Glomerular visceral epithelial cell (primary cell): Measurements from ENCODE around the gene CALML5.

ENCODE experiments used
- DNase-seq: peaks from one replicate; pipeline ENCODE4 v3.0.0-alpha.2; 2016; ENCODE audit errors: extremely low spot score

The CALML5 gene, protein sequence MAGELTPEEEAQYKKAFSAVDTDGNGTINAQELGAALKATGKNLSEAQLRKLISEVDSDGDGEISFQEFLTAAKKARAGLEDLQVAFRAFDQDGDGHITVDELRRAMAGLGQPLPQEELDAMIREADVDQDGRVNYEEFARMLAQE

DNA sequence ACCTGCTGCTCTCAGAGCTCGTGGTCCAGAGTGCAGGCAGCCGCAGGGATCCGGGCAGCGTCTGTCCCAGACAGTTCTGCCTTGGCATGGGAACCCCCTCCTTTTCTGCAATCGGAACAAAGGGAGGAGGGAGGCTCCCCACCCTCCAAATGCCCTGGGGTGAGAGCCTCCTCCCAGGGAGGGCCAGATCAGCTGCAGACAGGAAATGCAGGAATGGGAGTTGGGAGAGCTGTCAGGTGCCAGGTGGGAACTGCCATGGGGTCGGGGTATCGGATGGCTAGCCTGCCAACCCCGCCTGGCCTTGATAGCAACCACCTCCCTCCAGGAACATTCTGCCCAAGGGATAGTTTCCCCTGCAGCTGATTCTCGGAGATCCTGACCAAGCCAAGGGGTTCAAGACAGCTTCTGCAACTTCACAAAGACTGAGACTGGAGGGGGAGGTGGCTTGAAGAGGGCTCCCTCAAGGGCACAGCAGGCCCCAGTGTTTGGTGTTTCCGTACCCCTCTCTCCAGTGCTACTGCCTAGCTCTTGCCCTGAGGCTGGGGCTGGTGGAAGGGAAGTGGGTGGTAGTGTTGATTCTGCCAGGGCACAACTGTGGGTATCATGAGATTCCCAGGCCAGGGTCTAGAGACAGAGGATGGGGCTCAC lies at the start of gene CALML5:
Gene CALML5, minus strand, starts transcription at position 78 of the 648 bp plus-strand sequence. CDS start 132 bp downstream, outside the sequence.
- no peak for DNase-seq

- peak; percentile 31 for DNase-seq
These were observed 48.7 kb upstream of the CALML5 start for GRCh38 chr10:5547931-5548660.

GRCh38 chr10:5547681-5547930 lies 48.2 kb upstream of the CALML5 start:
- no peak for DNase-seq

- DNase-seq = peak; percentile 75
These were observed 47.7 kb upstream of the CALML5 start for GRCh38 chr10:5546891-5547680.

DNA sequence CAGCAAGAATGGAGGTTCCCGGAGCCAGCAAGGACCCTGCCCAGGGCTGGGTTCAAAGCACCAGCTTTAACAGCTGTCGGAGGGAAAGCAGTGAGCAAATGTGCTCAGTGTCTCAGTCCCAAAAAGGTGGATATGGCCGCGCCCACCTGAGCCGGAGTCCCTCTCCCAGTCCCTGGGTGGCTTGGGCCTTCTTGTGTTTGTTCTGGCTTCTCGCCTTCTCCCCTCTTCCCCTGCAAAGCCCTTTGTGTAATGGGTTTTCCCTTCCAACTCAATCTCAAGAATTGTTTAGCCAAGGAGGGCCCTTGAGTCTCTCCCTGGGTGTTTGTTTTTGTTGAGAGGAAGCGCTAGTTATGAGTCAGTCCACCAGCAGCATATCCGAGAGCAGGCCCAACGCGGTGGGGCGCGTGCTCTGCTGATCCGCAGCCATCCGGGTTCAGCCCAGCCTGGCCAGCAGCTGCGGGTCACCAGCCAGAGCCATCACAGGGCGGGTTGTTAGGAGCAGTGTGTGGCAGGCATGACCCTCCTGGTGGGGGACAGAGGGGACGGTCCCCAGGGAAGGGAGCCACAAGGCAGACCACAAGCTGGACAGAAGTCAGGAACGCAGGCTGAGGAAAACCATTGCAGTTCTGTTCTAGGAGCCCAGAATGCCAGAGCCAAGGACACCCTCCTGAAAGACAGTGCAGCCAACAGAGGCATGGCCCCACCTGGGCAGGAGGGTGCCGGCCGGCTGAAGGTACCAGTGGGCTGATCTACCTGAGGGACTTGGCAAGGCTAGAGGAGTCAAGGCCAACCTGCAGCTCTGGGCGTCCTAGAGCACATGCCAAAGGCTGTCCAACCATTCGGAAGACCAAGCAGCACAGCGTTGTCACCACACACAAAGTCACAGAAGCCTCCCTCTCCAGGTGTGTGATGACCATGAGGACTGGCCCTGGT lies 46.7 kb upstream of the CALML5 start:
- DNase-seq = peak; percentile 81

DNA sequence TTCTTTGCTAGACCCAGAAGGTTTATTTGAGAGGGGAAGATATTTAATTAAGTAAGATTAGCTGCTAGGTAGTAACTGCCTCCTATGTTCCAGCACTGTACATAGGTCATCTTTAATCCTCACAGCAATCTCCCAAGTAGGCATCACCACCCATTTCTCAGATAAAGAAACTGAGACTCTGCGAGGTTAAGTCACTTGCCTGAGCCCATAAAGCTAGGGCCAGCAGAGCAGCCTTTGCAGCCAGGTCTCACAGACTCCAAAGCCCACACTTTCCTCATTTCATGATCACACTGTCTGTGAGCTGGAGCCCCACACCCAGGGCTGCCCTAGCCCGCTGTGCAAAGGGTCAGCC lies 46.0 kb upstream of the CALML5 start:
- no peak for DNase-seq

DNA sequence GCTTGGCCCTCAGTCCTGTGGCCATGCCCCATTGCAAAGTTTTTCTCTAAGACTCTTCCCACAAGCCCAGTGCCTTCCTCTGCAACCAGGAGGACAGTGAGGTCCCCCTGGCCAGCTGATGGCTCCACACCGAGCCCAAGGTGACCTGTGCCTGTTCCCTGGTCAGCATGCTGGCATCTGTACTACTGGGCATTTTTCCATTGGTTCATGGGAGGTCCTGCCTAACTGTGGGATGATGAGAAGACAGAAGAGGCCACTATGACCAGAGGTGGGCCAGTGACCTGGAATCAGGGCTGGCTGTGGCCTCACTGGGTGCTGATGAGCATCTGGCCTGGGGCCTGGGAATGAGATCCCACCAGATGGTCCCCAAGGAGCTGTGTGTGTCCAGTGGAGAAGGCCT lies 45.6 kb upstream of the CALML5 start:
- no peak for DNase-seq

DNA sequence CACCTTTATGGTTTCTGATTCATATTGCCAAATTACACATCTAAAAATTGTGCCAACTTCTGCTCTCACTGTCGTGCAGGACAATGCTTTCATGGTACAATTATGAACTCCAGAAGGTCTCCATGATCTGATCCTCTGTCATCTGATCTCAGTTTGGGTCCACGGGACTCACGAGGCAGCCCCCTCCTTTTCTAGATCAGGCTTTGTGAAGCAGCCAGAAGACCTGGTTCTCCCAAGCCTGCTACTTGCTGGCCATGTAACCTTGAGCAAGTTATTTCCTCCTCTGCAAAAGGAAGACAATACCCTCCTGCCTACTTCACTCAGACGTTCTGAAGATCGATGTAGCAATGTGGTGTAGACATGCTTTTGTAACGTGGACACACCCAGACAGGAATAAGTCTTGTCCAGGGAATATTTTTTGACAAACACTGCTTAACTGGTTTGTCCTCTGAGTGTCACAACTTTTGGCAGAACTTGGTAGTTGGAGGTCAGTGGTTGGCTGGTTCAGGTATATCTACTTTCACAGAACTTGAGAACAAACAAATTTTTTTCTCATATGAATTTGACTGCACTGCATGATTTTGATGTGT lies 44.9 kb upstream of the CALML5 start:
- no peak for DNase-seq

DNA sequence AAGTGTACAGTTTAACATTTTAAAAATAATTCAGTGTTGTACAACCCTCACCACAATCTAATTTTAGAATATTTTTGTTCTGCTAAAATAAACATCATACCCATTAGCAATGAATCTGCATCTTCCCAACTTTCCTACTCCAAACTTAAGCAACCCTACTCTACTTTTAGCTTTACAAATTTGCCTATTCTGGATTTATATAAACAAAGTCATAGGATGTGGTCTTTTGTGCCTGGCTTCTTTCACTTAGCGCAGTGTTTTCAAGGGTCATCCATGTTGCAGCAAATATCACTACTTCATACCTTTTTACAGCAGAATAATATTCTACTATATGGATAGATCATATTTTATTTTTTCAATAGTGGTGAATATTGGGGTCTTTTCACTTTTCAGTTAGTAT lies 44.3 kb upstream of the CALML5 start:
- no peak for DNase-seq

GRCh38 chr10:5542100-5542499 lies 42.7 kb upstream of the CALML5 start:
- no peak for DNase-seq

GRCh38 chr10:5540891-5541290 lies 41.5 kb upstream of the CALML5 start:
- no peak for DNase-seq

- no peak for DNase-seq
These were observed 40.7 kb upstream of the CALML5 start for GRCh38 chr10:5540080-5540479.

- DNase-seq = no peak
These were observed 39.7 kb upstream of the CALML5 start for GRCh38 chr10:5538892-5539651.

GRCh38 chr10:5538446-5538845 lies 39.1 kb upstream of the CALML5 start:
- no peak for DNase-seq

- no peak for DNase-seq
These were observed 38.3 kb upstream of the CALML5 start for GRCh38 chr10:5537684-5538083.

DNA sequence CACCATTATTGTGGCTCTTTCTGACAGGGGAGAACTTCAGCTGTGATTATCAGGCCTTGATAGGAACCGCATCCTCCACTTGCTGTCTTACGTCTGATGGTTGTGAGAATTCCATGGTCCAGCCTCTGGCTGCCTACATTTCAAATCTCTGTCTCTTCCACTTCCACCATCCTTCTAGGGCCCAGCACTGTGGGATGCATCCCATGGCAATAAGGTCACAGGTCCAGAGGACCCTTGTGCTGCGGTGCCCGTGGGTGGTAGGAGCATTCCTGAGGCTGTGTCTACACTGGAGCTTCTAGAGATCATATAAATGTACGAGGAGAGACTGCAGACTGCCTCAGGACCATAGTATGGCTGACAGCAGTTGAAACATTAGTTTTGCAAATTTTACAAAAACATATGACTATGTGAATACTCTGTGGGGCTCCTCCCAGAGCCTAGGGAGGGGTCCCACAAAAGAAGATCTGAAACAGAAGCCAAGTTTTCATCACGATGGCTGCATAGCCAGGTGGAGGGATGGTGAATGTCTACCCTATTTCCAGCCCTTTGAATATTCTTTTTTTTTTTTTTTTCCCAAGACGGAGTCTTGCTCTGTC lies 37.2 kb upstream of the CALML5 start:
- no peak for DNase-seq

GRCh38 chr10:5534880-5535856 lies 35.8 kb upstream of the CALML5 start:
- no peak for DNase-seq

DNA sequence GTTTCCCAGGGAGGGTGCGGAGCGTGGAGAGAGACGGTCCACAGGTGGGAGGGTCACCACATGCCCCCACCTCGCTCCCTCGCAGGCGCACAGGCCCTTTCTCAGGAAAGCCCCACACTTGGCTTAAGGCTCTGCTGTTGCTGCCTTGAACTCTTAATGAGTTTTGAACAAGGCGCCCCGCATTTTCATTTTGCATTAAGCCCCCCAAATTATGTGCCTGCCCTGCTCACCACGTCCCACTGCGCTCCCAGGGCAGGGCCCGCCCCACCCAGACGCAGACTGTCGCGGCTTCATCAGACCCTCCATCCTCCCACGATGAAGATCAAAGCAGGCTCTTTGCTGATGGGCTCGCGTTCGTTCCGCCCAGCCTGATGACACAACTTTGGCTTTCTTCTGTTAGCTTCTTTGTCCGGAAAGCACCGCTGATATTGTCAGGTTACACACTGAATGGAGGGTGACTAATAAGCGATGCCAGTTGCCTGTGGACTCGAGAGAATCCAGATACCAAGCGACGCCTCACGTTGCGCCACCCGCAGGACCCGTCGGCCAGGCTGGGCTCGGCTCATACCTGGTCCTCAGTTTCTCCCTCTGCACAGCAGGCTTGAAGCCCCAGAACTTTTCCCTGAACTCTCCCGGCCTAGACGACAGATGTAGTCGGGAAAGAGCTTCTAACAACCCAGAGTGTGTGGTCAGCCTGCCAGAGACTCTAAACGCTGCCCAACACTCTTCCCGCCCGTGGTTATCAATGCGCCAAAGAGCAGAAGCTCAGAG lies 34.9 kb upstream of the CALML5 start:
- no peak for DNase-seq
